GM19463 (cell line): ENCODE data around the gene CIAO3.
"Not testable (repeated sequence)": the region's sequence is repeated elsewhere in the genome, so short reads cannot be mapped to it uniquely, and the experiment has no call there.

Experiments used
- ATAC-seq: cut with Tn5 transposase; IDR thresholded peaks from one replicate; pipeline ENCODE4 v1.9.1; 2021; ENCODE audit warnings: mild to moderate bottlenecking, moderate library complexity; ENCODE audit not compliant: unreplicated experiment

The CIAO3 gene

GRCh38 chr16:760545-761343, 19.9 kb upstream of the CIAO3 start, which contains the start of gene MSLN:
Gene MSLN (plus strand): TSS chr16:760734. CDS start chr16:762681, 1,947 bp downstream.
- ATAC-seq: no peak

GRCh38 chr16:760065-760464, 19.3 kb upstream of the CIAO3 start:
- ATAC-seq: no peak

GRCh38 chr16:759110-759910, 18.5 kb upstream of the CIAO3 start:
- no peak for ATAC-seq

- no peak for ATAC-seq
Measured at GRCh38 chr16:756428-756827, 15.6 kb upstream of the CIAO3 start.

- no peak for ATAC-seq
Measured at GRCh38 chr16:754656-755055, 13.9 kb upstream of the CIAO3 start.

GRCh38 chr16:754121-754607, 13.4 kb upstream of the CIAO3 start:
- ATAC-seq: not testable (repeated sequence)

GRCh38 chr16:752007-752312, 11.2 kb upstream of the CIAO3 start:
- no peak for ATAC-seq

- no peak for ATAC-seq
Measured at GRCh38 chr16:751152-752006, 10.6 kb upstream of the CIAO3 start.

GRCh38 chr16:750485-750884, 9.7 kb upstream of the CIAO3 start:
- no peak for ATAC-seq

GRCh38 chr16:749010-749409, 8.2 kb upstream of the CIAO3 start:
- no peak for ATAC-seq

- no peak for ATAC-seq
Measured at GRCh38 chr16:747978-748746, 7.4 kb upstream of the CIAO3 start.

GRCh38 chr16:746637-747036, 5.8 kb upstream of the CIAO3 start:
- no peak for ATAC-seq

GRCh38 chr16:745739-746138, 4.9 kb upstream of the CIAO3 start:
- ATAC-seq: no peak

- ATAC-seq: no peak
Measured at GRCh38 chr16:743794-744500, 3.1 kb upstream of the CIAO3 start.

GRCh38 chr16:742894-743293, 2.1 kb upstream of the CIAO3 start:
- not testable (repeated sequence) for ATAC-seq

- no peak for ATAC-seq
Measured at GRCh38 chr16:741986-742629, 1.3 kb upstream of the CIAO3 start.

GRCh38 chr16:740459-740763, 386 bp downstream of the CIAO3 start:
- ATAC-seq: no peak

GRCh38 chr16:739560-740458, 988 bp downstream of the CIAO3 start:
- no peak for ATAC-seq
